ENCODE results near the gene NOVA2.

Gene NOVA2

GRCh38 chr19:46014941-46015686 is 41.4 kb upstream of the NOVA2 start:
- TF ChIP-seq, protein P1, sequence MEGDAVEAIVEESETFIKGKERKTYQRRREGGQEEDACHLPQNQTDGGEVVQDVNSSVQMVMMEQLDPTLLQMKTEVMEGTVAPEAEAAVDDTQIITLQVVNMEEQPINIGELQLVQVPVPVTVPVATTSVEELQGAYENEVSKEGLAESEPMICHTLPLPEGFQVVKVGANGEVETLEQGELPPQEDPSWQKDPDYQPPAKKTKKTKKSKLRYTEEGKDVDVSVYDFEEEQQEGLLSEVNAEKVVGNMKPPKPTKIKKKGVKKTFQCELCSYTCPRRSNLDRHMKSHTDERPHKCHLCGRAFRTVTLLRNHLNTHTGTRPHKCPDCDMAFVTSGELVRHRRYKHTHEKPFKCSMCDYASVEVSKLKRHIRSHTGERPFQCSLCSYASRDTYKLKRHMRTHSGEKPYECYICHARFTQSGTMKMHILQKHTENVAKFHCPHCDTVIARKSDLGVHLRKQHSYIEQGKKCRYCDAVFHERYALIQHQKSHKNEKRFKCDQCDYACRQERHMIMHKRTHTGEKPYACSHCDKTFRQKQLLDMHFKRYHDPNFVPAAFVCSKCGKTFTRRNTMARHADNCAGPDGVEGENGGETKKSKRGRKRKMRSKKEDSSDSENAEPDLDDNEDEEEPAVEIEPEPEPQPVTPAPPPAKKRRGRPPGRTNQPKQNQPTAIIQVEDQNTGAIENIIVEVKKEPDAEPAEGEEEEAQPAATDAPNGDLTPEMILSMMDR (IDR thresholded peaks at IDR 0.05; ENCODE audit: borderline replicate concordance, control extremely low read depth, extremely low read depth, insufficient read depth, missing control alignments), result no peak
- in situ Hi-C loops (cut with MboI; ENCODE audit: low sequenced_read_pairs, unreplicated experiment), result no loop called here
- DNase-seq (ENCODE audit: low spot score), result peak; percentile 83

DNA sequence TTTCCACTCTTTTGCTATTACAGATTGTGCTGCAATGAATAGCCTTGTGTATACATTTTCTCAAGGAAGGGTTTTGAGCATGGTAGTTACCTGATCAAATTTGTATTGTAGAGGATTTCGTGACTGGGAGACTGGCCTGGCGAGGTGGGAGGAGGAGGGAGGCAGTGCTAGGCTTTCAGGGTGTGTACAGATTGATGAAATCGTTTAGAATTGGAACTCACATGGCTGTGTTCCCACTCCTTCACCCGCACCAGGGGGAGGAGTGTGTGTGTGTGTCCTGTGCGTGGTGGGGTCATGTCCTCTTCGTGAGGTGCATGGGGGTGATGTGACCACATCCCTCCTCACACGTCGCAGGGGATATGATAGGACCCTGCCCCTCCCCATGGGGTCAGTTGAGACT is 40.9 kb upstream of the NOVA2 start:
- TF ChIP-seq, protein P1 (IDR thresholded peaks at IDR 0.05; ENCODE audit: borderline replicate concordance, control extremely low read depth, extremely low read depth, insufficient read depth, missing control alignments), result no peak
- in situ Hi-C loops (cut with MboI; ENCODE audit: low sequenced_read_pairs, unreplicated experiment), result no loop called here
- no peak for DNase-seq (ENCODE audit: low spot score)

DNA sequence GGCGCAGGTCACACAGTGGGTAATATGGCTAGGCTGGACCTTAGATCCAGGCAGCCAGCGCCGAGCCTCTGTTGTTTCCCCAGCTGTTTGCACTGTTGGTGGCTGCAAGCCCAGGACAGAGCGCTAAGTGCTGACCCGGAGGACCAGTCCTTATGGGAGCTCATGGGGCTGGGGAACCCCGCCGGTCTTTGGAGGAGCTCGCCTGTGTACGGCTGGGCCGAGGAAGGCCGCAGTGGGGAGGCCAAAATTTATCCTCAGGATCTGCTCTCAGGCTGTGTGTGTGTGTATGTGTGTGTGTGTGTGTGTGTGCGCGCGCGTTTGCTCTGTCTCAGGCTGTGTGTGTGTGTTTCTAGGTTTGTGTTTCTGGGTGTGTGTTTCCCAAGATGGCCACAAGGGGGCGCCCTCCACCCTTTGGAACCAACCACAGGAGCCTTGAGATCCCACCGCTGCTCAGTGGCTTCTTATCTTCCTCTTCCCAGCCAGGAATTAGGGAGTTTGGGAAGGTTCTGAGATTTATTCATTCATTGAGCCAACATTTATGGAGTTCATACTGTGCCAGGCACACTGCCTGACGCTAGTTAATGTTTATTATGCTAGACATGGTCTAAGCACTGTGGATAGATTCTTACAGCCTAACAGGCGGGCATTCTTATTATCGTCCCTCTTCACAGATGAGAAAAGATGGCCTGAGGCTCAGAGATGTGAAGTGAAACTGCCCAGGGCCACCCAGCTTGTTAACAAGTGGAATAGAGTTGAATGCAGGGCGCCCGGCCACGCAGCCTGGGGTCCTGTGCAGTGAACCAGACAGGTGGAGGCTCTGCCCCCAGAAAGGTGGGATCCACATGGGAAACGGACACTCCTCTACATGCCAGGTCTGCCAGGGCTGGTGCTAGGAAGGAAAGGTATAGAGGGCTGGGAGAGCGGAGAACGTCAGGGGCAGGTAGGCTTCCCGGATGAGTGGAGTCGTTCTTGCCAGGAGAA is 36.2 kb upstream of the NOVA2 start:
- in situ Hi-C loops (cut with MboI; ENCODE audit: low sequenced_read_pairs, unreplicated experiment), result no loop called here
- DNase-seq (ENCODE audit: low spot score), result peak; percentile 80
- TF ChIP-seq, protein P1 (IDR thresholded peaks at IDR 0.05; ENCODE audit: borderline replicate concordance, control extremely low read depth, extremely low read depth, insufficient read depth, missing control alignments), result peak; percentile 76

- in situ Hi-C loops (cut with MboI; ENCODE audit: low sequenced_read_pairs, unreplicated experiment), result no loop called here
- TF ChIP-seq, protein P1 (IDR thresholded peaks at IDR 0.05; ENCODE audit: borderline replicate concordance, control extremely low read depth, extremely low read depth, insufficient read depth, missing control alignments), result no peak
- no peak for DNase-seq (ENCODE audit: low spot score)
Measured at GRCh38 chr19:46006411-46006810, 32.7 kb upstream of the NOVA2 start.

- no peak for DNase-seq (ENCODE audit: low spot score)
- in situ Hi-C loops (cut with MboI; ENCODE audit: low sequenced_read_pairs, unreplicated experiment), result no loop called here
- TF ChIP-seq, protein P1 (IDR thresholded peaks at IDR 0.05; ENCODE audit: borderline replicate concordance, control extremely low read depth, extremely low read depth, insufficient read depth, missing control alignments), result no peak
Measured at GRCh38 chr19:46002678-46003275, 29.1 kb upstream of the NOVA2 start.
